HL-60 (cell line): Measurements from ENCODE around the gene LDHB.

ENCODE experiments used
- GABPA ChIP-seq: IDR thresholded peaks from 2 replicates; pipeline ENCODE4 v1.6.1; 2012; ENCODE audit warnings: low read depth
- POLR2AphosphoS5 ChIP-seq: IDR thresholded peaks from 2 replicates; pipeline ENCODE4 v1.6.1; 2012; ENCODE audit warnings: low read depth
- SPI1 ChIP-seq: IDR thresholded peaks from 2 replicates; pipeline ENCODE4 v1.6.1; 2012; ENCODE audit warnings: low read depth, mild to moderate bottlenecking, borderline replicate concordance
- TF ChIP-seq, protein P1 (sequence below): IDR thresholded peaks from one replicate; pipeline ENCODE4 v1.5.1; 2011; ENCODE audit warnings: low read length, control low read depth, inconsistent platforms; ENCODE audit not compliant: insufficient read depth
- TF ChIP-seq, protein P2 (sequence below): IDR thresholded peaks from 2 replicates; pipeline ENCODE4 v1.6.1; 2012; ENCODE audit warnings: low read depth; ENCODE audit not compliant: insufficient replicate concordance

DNA sequence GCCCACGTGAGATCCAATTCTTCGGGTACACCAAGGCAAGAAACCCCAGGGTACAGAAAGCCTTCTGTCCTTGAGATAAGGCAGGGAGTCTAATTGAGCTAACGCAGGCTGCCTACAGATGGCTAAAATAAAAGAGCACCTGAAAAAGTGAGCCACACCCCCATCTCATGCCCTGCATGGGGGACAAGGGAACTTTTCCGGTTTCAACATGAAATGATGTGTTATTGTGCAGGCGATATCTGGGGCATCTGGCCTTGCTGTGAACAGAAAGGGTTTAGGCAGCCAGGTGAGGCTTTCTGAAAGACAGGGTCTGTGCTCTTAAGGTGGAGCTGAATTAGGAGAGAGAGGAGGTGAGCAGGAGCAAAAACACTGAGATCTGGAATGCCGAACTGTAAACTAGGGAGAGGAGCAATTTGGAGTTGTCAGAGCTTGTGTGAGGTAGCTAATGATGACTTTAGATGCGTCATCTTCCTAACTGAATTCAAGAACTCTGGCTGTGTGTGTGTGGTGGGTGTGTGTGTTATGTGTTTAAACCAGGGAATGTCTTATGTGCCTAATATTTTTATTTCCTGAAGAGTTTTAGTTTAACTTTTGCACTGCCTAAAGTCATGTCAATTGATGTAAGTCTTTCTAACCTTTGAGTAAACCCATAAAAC lies 20.1 kb upstream of the LDHB start:
- TF ChIP-seq, protein P1, sequence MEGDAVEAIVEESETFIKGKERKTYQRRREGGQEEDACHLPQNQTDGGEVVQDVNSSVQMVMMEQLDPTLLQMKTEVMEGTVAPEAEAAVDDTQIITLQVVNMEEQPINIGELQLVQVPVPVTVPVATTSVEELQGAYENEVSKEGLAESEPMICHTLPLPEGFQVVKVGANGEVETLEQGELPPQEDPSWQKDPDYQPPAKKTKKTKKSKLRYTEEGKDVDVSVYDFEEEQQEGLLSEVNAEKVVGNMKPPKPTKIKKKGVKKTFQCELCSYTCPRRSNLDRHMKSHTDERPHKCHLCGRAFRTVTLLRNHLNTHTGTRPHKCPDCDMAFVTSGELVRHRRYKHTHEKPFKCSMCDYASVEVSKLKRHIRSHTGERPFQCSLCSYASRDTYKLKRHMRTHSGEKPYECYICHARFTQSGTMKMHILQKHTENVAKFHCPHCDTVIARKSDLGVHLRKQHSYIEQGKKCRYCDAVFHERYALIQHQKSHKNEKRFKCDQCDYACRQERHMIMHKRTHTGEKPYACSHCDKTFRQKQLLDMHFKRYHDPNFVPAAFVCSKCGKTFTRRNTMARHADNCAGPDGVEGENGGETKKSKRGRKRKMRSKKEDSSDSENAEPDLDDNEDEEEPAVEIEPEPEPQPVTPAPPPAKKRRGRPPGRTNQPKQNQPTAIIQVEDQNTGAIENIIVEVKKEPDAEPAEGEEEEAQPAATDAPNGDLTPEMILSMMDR = no peak
- TF ChIP-seq POLR2AphosphoS5 (no peak), SPI1 (no peak), GABPA (no peak)
- TF ChIP-seq, protein P2, sequence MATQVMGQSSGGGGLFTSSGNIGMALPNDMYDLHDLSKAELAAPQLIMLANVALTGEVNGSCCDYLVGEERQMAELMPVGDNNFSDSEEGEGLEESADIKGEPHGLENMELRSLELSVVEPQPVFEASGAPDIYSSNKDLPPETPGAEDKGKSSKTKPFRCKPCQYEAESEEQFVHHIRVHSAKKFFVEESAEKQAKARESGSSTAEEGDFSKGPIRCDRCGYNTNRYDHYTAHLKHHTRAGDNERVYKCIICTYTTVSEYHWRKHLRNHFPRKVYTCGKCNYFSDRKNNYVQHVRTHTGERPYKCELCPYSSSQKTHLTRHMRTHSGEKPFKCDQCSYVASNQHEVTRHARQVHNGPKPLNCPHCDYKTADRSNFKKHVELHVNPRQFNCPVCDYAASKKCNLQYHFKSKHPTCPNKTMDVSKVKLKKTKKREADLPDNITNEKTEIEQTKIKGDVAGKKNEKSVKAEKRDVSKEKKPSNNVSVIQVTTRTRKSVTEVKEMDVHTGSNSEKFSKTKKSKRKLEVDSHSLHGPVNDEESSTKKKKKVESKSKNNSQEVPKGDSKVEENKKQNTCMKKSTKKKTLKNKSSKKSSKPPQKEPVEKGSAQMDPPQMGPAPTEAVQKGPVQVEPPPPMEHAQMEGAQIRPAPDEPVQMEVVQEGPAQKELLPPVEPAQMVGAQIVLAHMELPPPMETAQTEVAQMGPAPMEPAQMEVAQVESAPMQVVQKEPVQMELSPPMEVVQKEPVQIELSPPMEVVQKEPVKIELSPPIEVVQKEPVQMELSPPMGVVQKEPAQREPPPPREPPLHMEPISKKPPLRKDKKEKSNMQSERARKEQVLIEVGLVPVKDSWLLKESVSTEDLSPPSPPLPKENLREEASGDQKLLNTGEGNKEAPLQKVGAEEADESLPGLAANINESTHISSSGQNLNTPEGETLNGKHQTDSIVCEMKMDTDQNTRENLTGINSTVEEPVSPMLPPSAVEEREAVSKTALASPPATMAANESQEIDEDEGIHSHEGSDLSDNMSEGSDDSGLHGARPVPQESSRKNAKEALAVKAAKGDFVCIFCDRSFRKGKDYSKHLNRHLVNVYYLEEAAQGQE = no peak
